Measurements from ENCODE around the gene PRR19. TPM values are rescaled to one million over a fixed set of nuclear protein-coding genes. Genes with fewer than 3 reads are reported as not detected.

PRR19 gene
- total RNA-seq, 1 experiment from 2014 or later: 2.3 TPM

DNA sequence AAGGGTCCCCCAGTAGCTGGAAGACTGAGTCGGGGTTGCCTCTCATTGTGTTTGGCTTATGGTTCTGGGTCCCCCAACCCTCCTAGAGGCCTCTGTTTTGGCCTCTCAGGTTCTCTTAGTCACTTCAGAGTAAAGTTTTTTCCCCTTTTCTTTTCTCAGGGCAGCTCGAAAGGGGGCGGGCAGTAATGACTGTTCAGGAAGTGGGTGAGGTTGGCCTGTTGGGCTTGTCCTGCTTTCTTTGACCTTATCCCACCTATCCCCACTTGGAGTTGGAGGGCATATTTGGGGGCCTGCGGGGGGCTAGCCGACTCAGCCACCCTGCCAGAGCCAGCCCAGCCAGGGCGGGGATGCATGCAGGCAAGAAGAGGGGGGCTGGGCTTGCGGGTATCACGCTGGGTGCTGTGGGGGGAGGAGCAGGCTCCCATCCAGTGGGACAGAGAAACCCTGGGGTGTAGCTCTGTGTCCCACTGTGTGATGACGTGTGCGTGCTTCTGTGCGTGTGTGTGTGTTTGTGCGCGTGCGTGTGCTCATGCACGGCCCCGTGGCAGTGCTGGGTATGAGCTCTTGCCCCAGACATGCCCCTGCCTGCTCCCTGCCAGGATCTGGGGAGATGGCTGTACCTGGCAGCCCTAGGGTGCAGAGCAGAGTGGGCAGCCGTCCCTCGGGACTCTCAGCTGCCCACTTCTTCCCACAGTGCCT, 31.4 kb upstream of the PRR19 start:
- peak; percentile 87 for DNase-seq (ENCODE audit: low read depth)

DNA sequence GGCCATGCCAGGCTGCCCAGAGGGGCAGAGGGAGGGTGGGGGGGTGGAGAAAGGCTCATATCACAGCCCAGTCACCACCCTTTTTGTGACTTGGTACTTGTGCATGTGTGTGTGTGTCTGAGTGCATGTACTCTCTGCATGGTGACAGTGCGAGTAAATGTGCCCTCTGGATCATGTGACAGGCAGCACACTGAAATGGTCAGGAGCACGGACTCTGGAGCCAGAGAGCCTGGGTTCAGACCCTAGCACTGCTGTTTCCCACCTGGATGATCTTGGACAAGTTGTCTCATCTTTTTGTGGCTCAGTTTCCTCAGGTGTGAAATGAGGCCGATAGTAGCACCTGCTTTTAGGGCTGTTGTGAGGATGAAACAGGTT, 30.9 kb upstream of the PRR19 start:
- peak; percentile 22 for DNase-seq (ENCODE audit: low read depth)

GRCh38 chr19:42271861-42272534, 29.9 kb upstream of the PRR19 start:
- DNase-seq (ENCODE audit: low read depth): no peak

GRCh38 chr19:42272535-42272897, 29.4 kb upstream of the PRR19 start:
- DNase-seq (ENCODE audit: low read depth): no peak

GRCh38 chr19:42272989-42273406, 28.9 kb upstream of the PRR19 start:
- DNase-seq (ENCODE audit: low read depth): no peak

DNA sequence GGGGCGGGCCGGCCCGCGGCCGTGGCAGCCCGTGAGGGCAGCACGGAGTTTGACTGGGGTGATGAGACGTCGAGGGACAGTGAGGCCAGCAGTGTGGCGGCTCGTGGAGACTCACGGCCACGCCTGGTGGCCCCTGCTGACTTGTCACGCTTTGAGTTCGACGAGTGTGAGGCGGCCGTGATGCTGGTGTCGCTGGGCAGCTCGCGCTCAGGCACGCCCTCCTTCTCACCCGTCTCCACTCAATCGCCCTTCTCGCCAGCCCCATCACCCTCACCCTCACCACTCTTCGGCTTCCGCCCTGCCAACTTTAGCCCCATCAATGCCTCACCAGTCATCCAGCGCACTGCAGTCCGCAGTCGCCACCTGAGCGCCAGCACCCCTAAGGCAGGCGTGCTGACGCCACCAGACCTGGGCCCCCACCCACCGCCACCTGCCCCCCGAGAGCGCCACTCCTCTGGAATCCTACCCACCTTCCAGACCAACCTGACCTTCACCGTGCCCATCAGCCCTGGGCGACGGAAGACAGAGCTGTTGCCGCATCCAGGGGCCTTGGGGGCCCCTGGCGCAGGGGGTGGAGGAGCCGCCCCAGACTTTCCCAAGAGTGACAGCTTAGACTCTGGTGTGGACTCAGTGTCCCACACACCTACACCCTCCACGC, 28.4 kb upstream of the PRR19 start:
- DNase-seq (ENCODE audit: low read depth): no peak

- no peak for DNase-seq (ENCODE audit: low read depth)
Measured at GRCh38 chr19:42274065-42274682, 27.8 kb upstream of the PRR19 start.

DNA sequence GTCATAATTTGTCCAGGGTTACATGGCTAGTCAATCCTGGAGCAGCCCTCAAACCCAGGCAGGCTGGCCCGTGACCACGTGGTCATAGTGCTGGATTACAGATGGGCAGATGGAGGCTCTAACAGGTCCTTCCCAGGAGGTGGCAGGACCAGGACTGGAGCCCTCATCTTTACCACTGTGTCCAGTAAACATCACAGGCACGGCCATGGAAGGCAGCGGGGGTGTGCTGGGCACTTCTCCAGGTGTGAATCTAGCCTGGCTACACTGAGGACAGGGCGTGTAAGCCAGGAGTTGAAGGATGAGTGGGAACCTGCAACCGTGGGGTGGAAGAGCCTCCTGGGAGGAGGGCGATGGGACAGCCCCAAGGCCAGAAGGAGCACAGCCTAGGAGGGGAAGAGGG, 26.8 kb upstream of the PRR19 start:
- no peak for DNase-seq (ENCODE audit: low read depth)

DNA sequence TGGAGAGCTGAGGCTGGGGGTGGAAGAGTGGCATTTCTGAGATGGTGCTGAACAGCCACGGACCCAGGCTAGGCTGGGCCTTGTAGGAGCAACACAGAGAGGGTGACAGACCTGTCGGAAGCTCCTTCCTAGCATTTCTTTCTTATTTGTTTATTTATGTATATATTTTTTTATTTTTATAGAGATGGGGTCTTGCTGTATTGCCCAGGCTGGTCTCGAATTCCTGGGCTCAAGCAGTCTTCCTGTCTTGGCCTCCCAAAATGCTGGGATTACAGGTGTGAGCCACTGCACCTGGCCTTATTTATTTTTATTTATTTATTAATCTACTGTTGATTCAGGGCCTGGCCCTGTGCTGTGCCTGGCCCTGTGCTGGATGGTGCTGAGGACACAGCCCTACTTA, 26.4 kb upstream of the PRR19 start:
- no peak for DNase-seq (ENCODE audit: low read depth)

GRCh38 chr19:42276284-42276683, 25.6 kb upstream of the PRR19 start:
- no peak for DNase-seq (ENCODE audit: low read depth)

DNA sequence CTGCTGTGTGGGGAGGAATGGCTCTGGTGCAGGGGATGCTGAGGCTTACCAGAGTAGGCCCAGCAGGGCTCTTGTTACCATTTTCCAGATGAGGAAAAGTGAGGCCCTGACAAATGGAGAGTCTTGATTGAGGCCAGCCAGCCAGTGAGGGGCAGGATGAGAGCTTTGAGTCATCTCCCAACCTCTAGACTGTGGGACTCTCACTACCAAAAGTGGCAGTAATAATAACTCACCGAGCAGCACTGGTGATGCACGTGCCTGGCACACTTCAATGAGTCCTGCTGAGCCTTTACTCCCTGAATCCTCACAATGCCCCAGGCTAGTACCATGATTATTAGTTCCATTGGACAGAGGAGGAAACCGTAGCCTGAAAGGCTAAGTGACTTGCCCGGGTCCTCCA, 25.1 kb upstream of the PRR19 start:
- DNase-seq (ENCODE audit: low read depth): no peak

DNA sequence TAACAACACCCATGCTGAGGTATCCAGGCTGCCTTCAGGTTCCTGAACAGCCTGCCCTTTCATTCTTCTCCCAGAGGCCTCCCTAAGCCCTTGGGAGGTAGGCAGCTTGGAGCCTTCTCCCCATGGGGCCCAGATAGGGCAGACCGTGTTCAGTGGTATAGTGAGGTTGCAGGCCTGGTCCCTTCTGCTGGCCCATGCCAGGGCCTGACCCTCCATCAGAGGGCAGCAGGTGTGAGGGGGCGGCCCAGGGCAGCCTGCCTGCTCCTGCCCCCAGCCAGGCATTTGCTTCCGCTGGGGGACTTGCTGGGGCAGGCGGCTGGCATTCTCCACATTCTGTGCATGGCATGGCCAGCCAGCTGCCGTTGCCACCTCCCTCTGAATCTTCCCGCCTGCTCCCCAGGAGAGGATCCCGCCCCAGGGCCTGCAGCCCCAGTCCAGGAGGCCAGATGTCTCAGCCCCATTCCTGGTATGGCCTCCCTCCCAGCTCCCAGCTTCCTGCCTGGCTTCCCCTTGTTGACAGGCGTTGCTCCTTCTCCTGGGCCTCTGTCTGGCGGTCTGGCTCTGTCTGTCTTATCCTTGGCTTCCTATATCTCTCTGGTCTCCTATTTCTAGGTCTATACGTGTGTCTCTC, 24.0 kb upstream of the PRR19 start:
- DNase-seq (ENCODE audit: low read depth): peak; percentile 80

GRCh38 chr19:42278452-42279154, 23.3 kb upstream of the PRR19 start:
- DNase-seq (ENCODE audit: low read depth): no peak

- DNase-seq (ENCODE audit: low read depth): no peak
Measured at GRCh38 chr19:42279155-42279901, 22.6 kb upstream of the PRR19 start.

DNA sequence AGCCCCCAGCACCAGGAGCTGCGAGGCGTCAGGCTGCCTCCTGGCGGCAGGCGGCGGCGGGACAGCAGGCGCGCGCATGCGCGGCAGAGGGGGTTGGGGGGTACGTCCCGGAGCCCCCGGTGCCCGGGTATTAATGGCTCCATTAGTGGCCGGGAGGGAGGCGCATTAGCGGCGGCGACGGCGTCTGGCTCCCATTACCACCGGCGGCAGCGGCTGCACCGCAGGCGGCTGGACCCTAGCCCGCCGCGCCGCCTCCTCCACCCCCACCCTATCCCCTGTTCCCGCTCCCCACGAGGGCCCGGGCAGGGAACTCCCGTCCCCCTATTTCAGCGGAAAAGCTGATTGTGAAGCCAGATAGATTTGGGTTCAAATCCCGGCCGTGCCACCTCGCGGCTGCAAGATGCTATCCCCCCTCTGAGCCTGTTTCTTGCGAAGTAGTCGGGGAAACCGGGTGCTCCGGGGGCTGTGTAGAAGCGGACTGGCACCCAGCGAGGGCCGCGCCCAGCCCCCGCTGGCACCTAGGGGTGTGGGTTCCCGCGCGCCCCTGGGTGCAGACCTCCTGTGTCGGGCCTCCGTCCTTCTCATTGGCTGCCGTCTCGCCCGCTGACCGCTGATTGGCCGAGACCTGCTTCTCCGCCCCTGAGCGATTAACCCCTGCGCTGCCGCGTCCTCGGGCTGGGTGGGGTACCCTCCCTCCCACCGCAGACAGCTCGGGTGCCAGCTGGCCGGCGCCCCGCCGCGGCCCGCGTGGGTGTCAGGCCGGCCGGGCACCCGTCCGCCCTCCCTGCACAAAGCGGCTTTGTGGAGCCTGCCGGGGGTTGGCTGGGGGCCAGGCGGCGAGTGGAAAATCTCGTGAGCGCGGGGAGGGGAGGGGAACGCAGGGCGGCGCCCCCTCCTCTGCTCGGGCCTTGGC, 21.8 kb upstream of the PRR19 start:
- peak; percentile 91 for DNase-seq (ENCODE audit: low read depth)

DNA sequence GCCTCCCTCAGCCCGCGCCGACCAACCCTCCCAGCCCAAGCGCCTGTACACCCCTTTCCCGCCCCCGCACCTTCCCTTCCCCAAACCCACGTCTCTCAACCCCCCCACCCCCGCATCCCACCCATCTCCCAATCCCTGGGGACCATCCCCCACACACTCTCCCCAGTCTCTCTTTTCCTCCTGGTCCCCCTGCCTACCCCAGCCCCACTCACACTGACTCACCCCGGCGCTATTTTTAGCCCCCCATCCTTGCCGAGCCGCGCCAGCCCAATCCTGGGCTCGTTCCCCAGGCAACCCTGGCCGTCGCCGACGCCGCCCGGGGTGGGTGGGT, 21.2 kb upstream of the PRR19 start:
- DNase-seq (ENCODE audit: low read depth): peak; percentile 41

GRCh38 chr19:42281146-42281826, 20.6 kb upstream of the PRR19 start:
- DNase-seq (ENCODE audit: low read depth): no peak

DNA sequence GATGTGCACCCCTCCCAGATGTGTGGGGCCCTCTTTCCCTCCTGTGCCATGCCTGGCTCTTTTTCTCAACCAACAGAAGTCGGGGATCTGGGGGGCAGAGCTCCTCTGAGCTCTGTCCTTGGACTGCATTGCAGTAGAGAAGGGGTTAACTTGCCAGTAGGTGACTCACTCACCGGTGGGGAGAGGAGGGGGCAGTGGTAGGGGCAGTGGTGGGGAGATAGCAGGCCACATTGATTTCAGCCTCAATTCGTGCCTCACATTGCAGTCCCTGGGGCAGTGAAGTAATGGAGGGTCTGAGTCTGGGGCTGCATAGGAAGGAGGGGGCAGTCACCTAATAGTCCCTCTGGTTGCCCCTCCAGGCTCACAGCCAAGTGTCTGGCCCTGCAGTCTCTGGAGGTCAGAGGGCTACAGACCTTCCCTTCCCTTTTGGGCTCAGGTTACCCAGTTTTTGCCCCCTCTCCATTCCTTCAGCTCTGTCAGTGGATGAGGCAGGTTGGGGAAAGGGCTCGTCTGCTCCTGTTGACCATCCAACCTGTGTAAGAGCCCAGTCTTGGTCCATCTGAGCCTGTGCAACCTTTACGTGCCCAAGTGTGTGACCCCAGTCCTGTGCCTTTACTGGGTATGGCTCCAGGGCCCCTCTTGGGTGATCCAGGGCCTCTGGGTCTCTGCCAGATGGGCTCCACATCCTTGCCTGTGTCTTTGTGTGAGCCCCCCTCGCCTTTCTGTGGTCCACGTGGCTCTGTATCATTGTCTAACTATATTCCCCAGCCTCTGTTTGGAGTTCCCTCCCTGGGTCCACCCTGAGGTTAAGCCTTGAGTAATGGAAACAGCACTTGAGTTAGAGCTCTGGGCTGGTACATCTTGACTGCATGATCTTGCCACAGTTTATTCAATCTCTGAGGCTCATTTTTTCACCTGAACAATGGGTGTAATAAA, 19.8 kb upstream of the PRR19 start:
- peak; percentile 36 for DNase-seq (ENCODE audit: low read depth)

All from LHCN-M2 (cell line).